ENCODE data around the gene B4GAT1. TPM values are rescaled to one million over a fixed set of nuclear protein-coding genes. Genes with fewer than 3 reads are reported as not detected.

B4GAT1 gene
- total and polyA plus RNA-seq, 9 of the 15 experiments (the other 6 are each of a cell fraction or from before 2014, with no cell fraction given) = 0.86 to 9.5 (median 3.8) TPM

DNA sequence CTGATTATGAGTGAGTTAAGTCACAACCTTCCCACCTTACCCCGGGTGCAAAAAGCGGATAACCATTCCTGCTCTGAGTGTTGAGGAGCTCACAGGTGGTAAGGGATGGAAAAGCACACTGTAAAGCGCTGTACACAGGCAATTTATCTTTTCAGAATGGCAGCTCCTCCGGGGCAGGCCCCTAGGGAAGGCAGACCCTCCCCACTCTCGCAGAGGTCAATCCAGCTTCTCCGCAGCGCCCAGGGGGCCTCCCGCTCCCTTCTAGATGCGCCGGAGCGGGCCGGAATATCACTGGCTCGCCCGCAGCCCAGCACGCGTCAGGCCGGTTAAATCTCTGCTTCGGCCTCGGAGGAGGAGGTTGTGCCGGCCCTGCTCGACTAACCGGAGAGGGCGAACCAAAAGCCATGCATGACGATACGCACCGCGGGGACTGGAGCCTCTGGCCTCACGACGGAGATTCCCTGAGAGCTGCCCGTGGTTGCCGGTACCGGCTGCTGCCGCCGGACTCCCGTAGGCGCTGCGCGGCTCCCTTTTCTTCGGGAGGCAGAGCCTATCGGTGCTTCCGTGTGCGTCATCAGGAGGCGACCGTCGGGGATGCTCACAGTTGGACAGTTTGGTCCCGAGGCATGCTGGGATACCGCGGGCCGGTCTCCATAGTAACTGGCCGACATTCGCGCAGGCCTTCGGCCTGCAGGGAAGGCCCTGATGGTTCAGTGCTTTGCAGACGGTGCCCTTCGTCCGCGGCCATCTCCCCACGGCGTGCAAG, 2.7 kb downstream of the B4GAT1 start, which contains the start of gene BRMS1 (continued):
- TF ChIP-seq, protein P1, sequence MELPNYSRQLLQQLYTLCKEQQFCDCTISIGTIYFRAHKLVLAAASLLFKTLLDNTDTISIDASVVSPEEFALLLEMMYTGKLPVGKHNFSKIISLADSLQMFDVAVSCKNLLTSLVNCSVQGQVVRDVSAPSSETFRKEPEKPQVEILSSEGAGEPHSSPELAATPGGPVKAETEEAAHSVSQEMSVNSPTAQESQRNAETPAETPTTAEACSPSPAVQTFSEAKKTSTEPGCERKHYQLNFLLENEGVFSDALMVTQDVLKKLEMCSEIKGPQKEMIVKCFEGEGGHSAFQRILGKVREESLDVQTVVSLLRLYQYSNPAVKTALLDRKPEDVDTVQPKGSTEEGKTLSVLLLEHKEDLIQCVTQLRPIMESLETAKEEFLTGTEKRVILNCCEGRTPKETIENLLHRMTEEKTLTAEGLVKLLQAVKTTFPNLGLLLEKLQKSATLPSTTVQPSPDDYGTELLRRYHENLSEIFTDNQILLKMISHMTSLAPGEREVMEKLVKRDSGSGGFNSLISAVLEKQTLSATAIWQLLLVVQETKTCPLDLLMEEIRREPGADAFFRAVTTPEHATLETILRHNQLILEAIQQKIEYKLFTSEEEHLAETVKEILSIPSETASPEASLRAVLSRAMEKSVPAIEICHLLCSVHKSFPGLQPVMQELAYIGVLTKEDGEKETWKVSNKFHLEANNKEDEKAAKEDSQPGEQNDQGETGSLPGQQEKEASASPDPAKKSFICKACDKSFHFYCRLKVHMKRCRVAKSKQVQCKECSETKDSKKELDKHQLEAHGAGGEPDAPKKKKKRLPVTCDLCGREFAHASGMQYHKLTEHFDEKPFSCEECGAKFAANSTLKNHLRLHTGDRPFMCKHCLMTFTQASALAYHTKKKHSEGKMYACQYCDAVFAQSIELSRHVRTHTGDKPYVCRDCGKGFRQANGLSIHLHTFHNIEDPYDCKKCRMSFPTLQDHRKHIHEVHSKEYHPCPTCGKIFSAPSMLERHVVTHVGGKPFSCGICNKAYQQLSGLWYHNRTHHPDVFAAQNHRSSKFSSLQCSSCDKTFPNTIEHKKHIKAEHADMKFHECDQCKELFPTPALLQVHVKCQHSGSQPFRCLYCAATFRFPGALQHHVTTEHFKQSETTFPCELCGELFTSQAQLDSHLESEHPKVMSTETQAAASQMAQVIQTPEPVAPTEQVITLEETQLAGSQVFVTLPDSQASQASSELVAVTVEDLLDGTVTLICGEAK (IDR thresholded peaks at IDR 0.05) = peak; percentile 49
- TF ChIP-seq, protein P1 (CRISPR knock-in tag; IDR thresholded peaks at IDR 0.05) = no peak
- peak; percentile 73 to 79; a peak in 3 of 4 replicates for TF ChIP-seq MAZ (CRISPR knock-in tag; conservative IDR thresholded peaks at IDR 0.05 in 1 of 2, IDR thresholded peaks at IDR 0.05 in 1 of 2)
